Dermis blood vessel endothelial cell (primary cell): ENCODE results near the gene ARID3B. TPM values are rescaled to one million over a fixed set of nuclear protein-coding genes. Genes with fewer than 3 reads are reported as not detected.
"Not testable (repeated sequence)": the region's sequence is repeated elsewhere in the genome, so short reads cannot be mapped to it uniquely, and the experiment has no call there.

Experiments used
- DNase-seq: peaks from one replicate; pipeline ENCODE4 v3.0.0; 2010
- total RNA-seq: library from RNA; depleted of rRNA; stranded (reverse); fragments of >200 nt; gene quantifications from 2 replicates; pipeline ENCODE4 v1.2.3, GENCODE V29; 2014

Gene ARID3B
- total RNA-seq, 1 donor from 2014 or later: 4.6 TPM

GRCh38 chr15:74624020-74624602, 83.1 kb downstream of the ARID3B start:
- no peak for DNase-seq

- DNase-seq: no peak
Observed at GRCh38 chr15:74625693-74626092, 84.7 kb downstream of the ARID3B start.

GRCh38 chr15:74626336-74626735, 85.3 kb downstream of the ARID3B start:
- no peak for DNase-seq

- DNase-seq: no peak
Observed at GRCh38 chr15:74626752-74627692, 86.0 kb downstream of the ARID3B start.

GRCh38 chr15:74627766-74628165, 86.7 kb downstream of the ARID3B start:
- DNase-seq: no peak

- no peak for DNase-seq
Observed at GRCh38 chr15:74628199-74628598, 87.2 kb downstream of the ARID3B start.

GRCh38 chr15:74628949-74629348, 87.9 kb downstream of the ARID3B start:
- DNase-seq: no peak

GRCh38 chr15:74629696-74630095, 88.7 kb downstream of the ARID3B start:
- DNase-seq: not testable (repeated sequence)

- no peak for DNase-seq
Observed at GRCh38 chr15:74630284-74631086, 89.5 kb downstream of the ARID3B start.

- no peak for DNase-seq
Observed at GRCh38 chr15:74631087-74631385, 90.0 kb downstream of the ARID3B start.

GRCh38 chr15:74631408-74631807, 90.4 kb downstream of the ARID3B start:
- DNase-seq: no peak

GRCh38 chr15:74631935-74632560, 91.0 kb downstream of the ARID3B start:
- peak; percentile 78 for DNase-seq

- DNase-seq: no peak
Observed at GRCh38 chr15:74632601-74633000, 91.6 kb downstream of the ARID3B start.

- DNase-seq: no peak
Observed at GRCh38 chr15:74633781-74634180, 92.8 kb downstream of the ARID3B start.

GRCh38 chr15:74635228-74635627, 94.2 kb downstream of the ARID3B start:
- DNase-seq: peak; percentile 88

- no peak for DNase-seq
Observed at GRCh38 chr15:74636984-74637383, 96.0 kb downstream of the ARID3B start.

- no peak for DNase-seq
Observed at GRCh38 chr15:74641151-74641550, 100.1 kb downstream of the ARID3B start.

GRCh38 chr15:74642348-74642733, 101.3 kb downstream of the ARID3B start:
- no peak for DNase-seq

GRCh38 chr15:74642734-74643664, 102.0 kb downstream of the ARID3B start:
- peak; percentile 77 for DNase-seq

GRCh38 chr15:74643665-74644204, 102.7 kb downstream of the ARID3B start:
- no peak for DNase-seq

- no peak for DNase-seq
Observed at GRCh38 chr15:74646480-74646879, 105.5 kb downstream of the ARID3B start.
